CD14-positive monocyte (primary cell): ENCODE measurements around the gene ELSPBP1. TPM values are rescaled to one million over a fixed set of nuclear protein-coding genes. Genes with fewer than 3 reads are reported as not detected.

Source experiments
- DNase-seq, 3 donors: peaks; one replicate each; pipeline ENCODE4 v3.0.0-alpha.2; 2011 to 2022
- H2AFZ ChIP-seq: 2 replicates; pipeline ENCODE4 v1.6.0; 2012; ENCODE audit warnings: mild to moderate bottlenecking, low read depth, low read length, inconsistent platforms; ENCODE audit not compliant: insufficient read depth, poor library complexity, severe bottlenecking
- H3K27ac ChIP-seq, 2 donors: 1 replicate in 1 of 2; 2 replicates in 1 of 2; pipeline ENCODE4 v1.5.1; 2012 to 2013; ENCODE audit warnings: low read length in 2 of 2, control low read depth in 1 of 2, inconsistent platforms in 1 of 2, low read depth in 1 of 2, mild to moderate bottlenecking in 1 of 2
- H3K27me3 ChIP-seq, 2 donors: one replicate each; pipeline versions ENCODE4 v1.6.0 to v1.6.1; 2011 to 2013; ENCODE audit warnings: low read length in 2 of 2; ENCODE audit not compliant: control insufficient read depth in 2 of 2, insufficient read depth in 2 of 2
- H3K36me3 ChIP-seq, 2 donors: replicated peaks in 1 of 2; 1 replicate in 1 of 2; 2 replicates in 1 of 2; pipeline versions ENCODE4 v1.5.1 to v1.6.1; 2012 to 2013; ENCODE audit warnings: low read length in 2 of 2, control low read depth in 1 of 2, inconsistent platforms in 1 of 2, mild to moderate bottlenecking in 1 of 2; ENCODE audit not compliant: insufficient read depth in 2 of 2, control insufficient read depth in 1 of 2
- H3K4me1 ChIP-seq, 2 donors: 1 replicate in 1 of 2; 2 replicates in 1 of 2; pipeline versions ENCODE4 v1.5.1 to v1.6.1; 2012 to 2013; ENCODE audit warnings: low read length in 2 of 2, control low read depth in 1 of 2, inconsistent platforms in 1 of 2, mild to moderate bottlenecking in 1 of 2, moderate library complexity in 1 of 2; ENCODE audit not compliant: insufficient read depth in 2 of 2, control insufficient read depth in 1 of 2
- H3K4me2 ChIP-seq: replicated peaks from 2 replicates; pipeline ENCODE3; 2012; ENCODE audit warnings: low read length, moderate library complexity, mild to moderate bottlenecking; ENCODE audit not compliant: poor library complexity, severe bottlenecking; ENCODE audit errors: extremely low read depth
- H3K4me3 ChIP-seq, 3 experiments: fragments of 200-600 bp in 1 of 3; sonication (generic) in 1 of 3; replicated peaks in 1 of 3; 1 replicate in 2 of 3; 2 replicates in 1 of 3; pipeline ENCODE4 v1.5.1; 2011 to 2013; ENCODE audit warnings: low read length in 3 of 3, mild to moderate bottlenecking in 3 of 3, control low read depth in 2 of 3, low read depth in 2 of 3, inconsistent platforms in 1 of 3, moderate library complexity in 1 of 3
- H3K79me2 ChIP-seq: 2 replicates; pipeline ENCODE4 v1.6.0; 2012; ENCODE audit warnings: mild to moderate bottlenecking, control low read depth, inconsistent platforms, low read length, moderate library complexity; ENCODE audit not compliant: insufficient read depth
- H3K9ac ChIP-seq: 2 replicates; pipeline ENCODE4 v1.6.0; 2017; ENCODE audit warnings: low read length, mild to moderate bottlenecking; ENCODE audit not compliant: insufficient read depth, poor library complexity, severe bottlenecking
- H3K9me3 ChIP-seq, 2 donors: replicated peaks in 1 of 2; 1 replicate in 1 of 2; 2 replicates in 1 of 2; pipeline versions ENCODE4 v1.5.1 to v1.6.1; 2012 to 2013; ENCODE audit warnings: low read length in 2 of 2, control low read depth in 1 of 2; ENCODE audit not compliant: control insufficient read depth in 1 of 2, insufficient read depth in 1 of 2
- H4K20me1 ChIP-seq: 2 replicates; pipeline ENCODE4 v1.6.0; 2012; ENCODE audit warnings: mild to moderate bottlenecking, low read length, control low read depth, moderate library complexity; ENCODE audit not compliant: insufficient read depth
- H3K27ac Mint-ChIP-seq, 7 donors: one replicate each; pipeline ENCODE4 v1.8.0; 2020; ENCODE audit warnings: mild to moderate bottlenecking in 7 of 7, mixed read lengths in 7 of 7, moderate library complexity in 6 of 7, inconsistent platforms in 2 of 7
- H3K27me3 Mint-ChIP-seq, 3 donors: one replicate each; pipeline ENCODE4 v1.8.0; 2021 to 2022; ENCODE audit warnings: low read depth in 3 of 3, mild to moderate bottlenecking in 3 of 3, mixed read lengths in 3 of 3, moderate library complexity in 3 of 3, inconsistent platforms in 1 of 3
- H3K36me3 Mint-ChIP-seq, 2 donors: one replicate each; pipeline ENCODE4 v1.8.0; 2020; ENCODE audit warnings: mixed read lengths in 2 of 2, inconsistent platforms in 1 of 2, mild to moderate bottlenecking in 1 of 2
- H3K4me1 Mint-ChIP-seq: one replicate; pipeline ENCODE4 v1.8.0; 2020; ENCODE audit warnings: mild to moderate bottlenecking, mixed read lengths
- H3K4me3 Mint-ChIP-seq, 2 donors: one replicate each; pipeline ENCODE4 v1.8.0; 2020; ENCODE audit warnings: mild to moderate bottlenecking in 2 of 2, mixed read lengths in 2 of 2, moderate library complexity in 1 of 2
- H3K9me3 Mint-ChIP-seq, 7 donors: one replicate each; pipeline ENCODE4 v1.8.0; 2020 to 2022; ENCODE audit warnings: mixed read lengths in 7 of 7, mild to moderate bottlenecking in 6 of 7, moderate library complexity in 6 of 7, inconsistent platforms in 2 of 7
- CTCF ChIP-seq: fragments of 200-600 bp; IDR thresholded peaks from one replicate; pipeline ENCODE4 v1.8.0; 2022; ENCODE audit warnings: antibody characterized with exemption, mild to moderate bottlenecking
- WGBS: methylation state at CpG from one replicate; pipeline ENCODE4 v1.1.5; 2013; ENCODE audit warnings: missing lambda C conversion rate; ENCODE audit not compliant: insufficient coverage; 5-methylcytosine and 5-hydroxymethylcytosine counted together
- intact Hi-C, 2 donors: fragments of 100-400 bp; cut with micrococcal nuclease; formaldehyde crosslinking; loops; one replicate each; pipeline versions ENCODE4 v1.15.0 to v1.15.1; 2023
- polyA plus RNA-seq, 3 donors: library from polyadenylated mRNA; depleted of rRNA in 1 of 3; unstranded in 2 of 3; stranded (reverse) in 1 of 3; fragments of 300-500 nt in 2 of 3; fragments of >200 nt in 1 of 3; fragmentation: Illumina TruSeq in 2 of 3; gene quantifications; 1 replicate in 2 of 3; 2 replicates in 1 of 3; pipeline ENCODE4 v1.2.3, GENCODE V29; 2012 to 2021

ELSPBP1 gene
- polyA plus RNA-seq, 3 donors: not detected

- intact Hi-C loops: no loop called here
- no peak overlapping the region for H2AFZ ChIP-seq
- Mint-ChIP-seq H3K27me3 (peaks cover 3 to 14% (median 5%) of the 10 kb centered on the region in 3 donors), H3K4me1 (no peaks in the 10 kb centered on the region), H3K4me3 (no peak overlapping the region), H3K9me3 (peaks cover 0 to 3% (median 0%) of the 10 kb centered on the region in 7 donors), H3K36me3 (no peaks in the 10 kb centered on the region), H3K27ac (no peak overlapping the region)
- no peaks in the 10 kb centered on the region for H3K36me3 ChIP-seq
- no peak for TF ChIP-seq CTCF
- no peak overlapping the region for H3K9ac ChIP-seq
- DNase-seq: no peak
- no peak overlapping the region for H3K4me3 ChIP-seq
- no peak overlapping the region for H3K4me2 ChIP-seq
- H3K27me3 ChIP-seq: peaks cover 0 to 4% of the 10 kb centered on the region in 2 donors
- H3K27ac ChIP-seq: no peak overlapping the region
- no peaks in the 10 kb centered on the region for H3K9me3 ChIP-seq
- no peaks in the 10 kb centered on the region for H4K20me1 ChIP-seq
- no peaks in the 10 kb centered on the region for H3K79me2 ChIP-seq
- no peaks in the 10 kb centered on the region for H3K4me1 ChIP-seq
- 93% methylated on average over 5 of the region's 7 CpGs for WGBS
Measured at GRCh38 chr19:48029431-48029830, 35.0 kb downstream of the ELSPBP1 start.

GRCh38 chr19:48030073-48030472, 35.6 kb downstream of the ELSPBP1 start:
- Mint-ChIP-seq H3K36me3 (no peaks in the 10 kb centered on the region), H3K4me3 (no peak overlapping the region), H3K27ac (no peak overlapping the region), H3K27me3 (peaks cover 3 to 14% (median 6%) of the 10 kb centered on the region in 3 donors), H3K4me1 (no peaks in the 10 kb centered on the region), H3K9me3 (peaks cover 0 to 3% (median 0%) of the 10 kb centered on the region in 7 donors)
- Histone ChIP-seq H3K27me3 (peaks cover 0 to 4% of the 10 kb centered on the region in 2 donors), H3K9ac (no peak overlapping the region), H4K20me1 (no peaks in the 10 kb centered on the region), H3K36me3 (no peaks in the 10 kb centered on the region), H3K4me1 (no peaks in the 10 kb centered on the region), H3K4me3 (no peak overlapping the region), H2AFZ (no peak overlapping the region), H3K9me3 (no peaks in the 10 kb centered on the region), H3K27ac (no peak overlapping the region), H3K79me2 (no peaks in the 10 kb centered on the region), H3K4me2 (no peak overlapping the region)
- DNase-seq: no peak
- intact Hi-C loops: no loop called here
- 76% methylated on average over 7 of the region's 10 CpGs for WGBS
- TF ChIP-seq CTCF: no peak
